H1 (cell line): ENCODE data around the gene TMTC2. TPM values are rescaled to one million over a fixed set of nuclear protein-coding genes. Genes with fewer than 3 reads are reported as not detected.

Experiments
- CTBP2 ChIP-seq: IDR thresholded peaks from 2 replicates; pipeline ENCODE4 v1.7.0; 2011; ENCODE audit warnings: borderline replicate concordance, mild to moderate bottlenecking, moderate library complexity, mixed read lengths, low read length; ENCODE audit not compliant: insufficient read depth, insufficient read length
- EZH2 ChIP-seq: fragments of 200-600 bp; sonication (generic); IDR thresholded peaks from 2 replicates; pipeline ENCODE4 v1.7.1; 2012; ENCODE audit warnings: low read depth, mild to moderate bottlenecking, moderate library complexity, low read length, inconsistent platforms; ENCODE audit not compliant: severe bottlenecking
- polyA plus RNA-seq, 7 experiments: library from polyadenylated mRNA; depleted of rRNA in 3 of 7; stranded (reverse) in 5 of 7; unstranded in 2 of 7; fragments of >200 nt in 5 of 7; fragments of 200-250 nt in 2 of 7; gene quantifications; 1 replicate in 5 of 7; 2 replicates in 1 of 7; 4 replicates in 1 of 7; pipeline versions ENCODE4 v1.2.1 to v1.2.3, GENCODE V29; 2011 to 2013; ENCODE audit warnings: missing spikeins in 2 of 7, mixed read lengths in 2 of 7
- total RNA-seq: library from RNA; stranded (reverse); fragmentation: NEBNext Ultra II Directional; extraction: Animal tissue kit (Norgen Biotek cat#: 25700); gene quantifications from 2 replicates; pipeline ENCODE4 v1.2.1, GENCODE V29; 2021
- TF ChIP-seq, protein P1 (sequence below): fragments of 300-600 bp; sonication (generic); IDR thresholded peaks from 2 replicates; pipeline ENCODE4 v1.7.1; 2012; ENCODE audit warnings: low read length, moderate library complexity, mild to moderate bottlenecking, inconsistent platforms; ENCODE audit not compliant: insufficient replicate concordance

Gene TMTC2
- total and polyA plus RNA-seq, 2 of the 8 experiments (the other 6 are each of a cell fraction or from before 2014, with no cell fraction given) = 2.3 to 3.9 TPM

DNA sequence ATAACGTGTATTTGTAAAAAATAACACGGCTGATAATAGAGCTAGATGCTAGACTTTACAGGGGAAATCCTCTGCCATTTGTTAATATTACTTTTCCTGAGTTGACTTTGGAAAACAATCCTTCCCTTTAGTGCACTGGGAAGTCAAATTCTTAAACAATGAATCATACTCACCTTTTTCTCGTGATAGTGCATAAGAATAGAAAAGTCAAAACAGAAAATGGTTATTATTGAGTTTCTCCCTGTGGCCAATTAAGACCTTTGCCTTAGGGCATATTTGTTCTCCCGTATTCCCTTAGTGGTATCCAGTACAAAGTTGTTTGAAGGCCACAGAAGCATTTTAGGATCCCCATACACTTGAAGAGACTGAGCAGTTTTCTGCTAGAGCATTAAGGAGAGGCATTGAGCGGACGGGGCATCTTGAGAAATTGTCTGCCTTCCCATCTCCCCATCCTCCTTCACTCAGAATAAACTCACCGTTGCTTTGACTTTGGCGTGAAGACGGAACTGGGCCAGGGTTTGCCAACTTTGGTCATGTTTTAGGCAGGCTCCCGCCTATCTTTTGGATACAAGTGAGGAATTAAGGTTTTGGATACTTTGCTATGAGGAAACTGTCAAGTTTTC lies 171.3 kb downstream of the TMTC2 start (continued):
- TF ChIP-seq, protein P1, sequence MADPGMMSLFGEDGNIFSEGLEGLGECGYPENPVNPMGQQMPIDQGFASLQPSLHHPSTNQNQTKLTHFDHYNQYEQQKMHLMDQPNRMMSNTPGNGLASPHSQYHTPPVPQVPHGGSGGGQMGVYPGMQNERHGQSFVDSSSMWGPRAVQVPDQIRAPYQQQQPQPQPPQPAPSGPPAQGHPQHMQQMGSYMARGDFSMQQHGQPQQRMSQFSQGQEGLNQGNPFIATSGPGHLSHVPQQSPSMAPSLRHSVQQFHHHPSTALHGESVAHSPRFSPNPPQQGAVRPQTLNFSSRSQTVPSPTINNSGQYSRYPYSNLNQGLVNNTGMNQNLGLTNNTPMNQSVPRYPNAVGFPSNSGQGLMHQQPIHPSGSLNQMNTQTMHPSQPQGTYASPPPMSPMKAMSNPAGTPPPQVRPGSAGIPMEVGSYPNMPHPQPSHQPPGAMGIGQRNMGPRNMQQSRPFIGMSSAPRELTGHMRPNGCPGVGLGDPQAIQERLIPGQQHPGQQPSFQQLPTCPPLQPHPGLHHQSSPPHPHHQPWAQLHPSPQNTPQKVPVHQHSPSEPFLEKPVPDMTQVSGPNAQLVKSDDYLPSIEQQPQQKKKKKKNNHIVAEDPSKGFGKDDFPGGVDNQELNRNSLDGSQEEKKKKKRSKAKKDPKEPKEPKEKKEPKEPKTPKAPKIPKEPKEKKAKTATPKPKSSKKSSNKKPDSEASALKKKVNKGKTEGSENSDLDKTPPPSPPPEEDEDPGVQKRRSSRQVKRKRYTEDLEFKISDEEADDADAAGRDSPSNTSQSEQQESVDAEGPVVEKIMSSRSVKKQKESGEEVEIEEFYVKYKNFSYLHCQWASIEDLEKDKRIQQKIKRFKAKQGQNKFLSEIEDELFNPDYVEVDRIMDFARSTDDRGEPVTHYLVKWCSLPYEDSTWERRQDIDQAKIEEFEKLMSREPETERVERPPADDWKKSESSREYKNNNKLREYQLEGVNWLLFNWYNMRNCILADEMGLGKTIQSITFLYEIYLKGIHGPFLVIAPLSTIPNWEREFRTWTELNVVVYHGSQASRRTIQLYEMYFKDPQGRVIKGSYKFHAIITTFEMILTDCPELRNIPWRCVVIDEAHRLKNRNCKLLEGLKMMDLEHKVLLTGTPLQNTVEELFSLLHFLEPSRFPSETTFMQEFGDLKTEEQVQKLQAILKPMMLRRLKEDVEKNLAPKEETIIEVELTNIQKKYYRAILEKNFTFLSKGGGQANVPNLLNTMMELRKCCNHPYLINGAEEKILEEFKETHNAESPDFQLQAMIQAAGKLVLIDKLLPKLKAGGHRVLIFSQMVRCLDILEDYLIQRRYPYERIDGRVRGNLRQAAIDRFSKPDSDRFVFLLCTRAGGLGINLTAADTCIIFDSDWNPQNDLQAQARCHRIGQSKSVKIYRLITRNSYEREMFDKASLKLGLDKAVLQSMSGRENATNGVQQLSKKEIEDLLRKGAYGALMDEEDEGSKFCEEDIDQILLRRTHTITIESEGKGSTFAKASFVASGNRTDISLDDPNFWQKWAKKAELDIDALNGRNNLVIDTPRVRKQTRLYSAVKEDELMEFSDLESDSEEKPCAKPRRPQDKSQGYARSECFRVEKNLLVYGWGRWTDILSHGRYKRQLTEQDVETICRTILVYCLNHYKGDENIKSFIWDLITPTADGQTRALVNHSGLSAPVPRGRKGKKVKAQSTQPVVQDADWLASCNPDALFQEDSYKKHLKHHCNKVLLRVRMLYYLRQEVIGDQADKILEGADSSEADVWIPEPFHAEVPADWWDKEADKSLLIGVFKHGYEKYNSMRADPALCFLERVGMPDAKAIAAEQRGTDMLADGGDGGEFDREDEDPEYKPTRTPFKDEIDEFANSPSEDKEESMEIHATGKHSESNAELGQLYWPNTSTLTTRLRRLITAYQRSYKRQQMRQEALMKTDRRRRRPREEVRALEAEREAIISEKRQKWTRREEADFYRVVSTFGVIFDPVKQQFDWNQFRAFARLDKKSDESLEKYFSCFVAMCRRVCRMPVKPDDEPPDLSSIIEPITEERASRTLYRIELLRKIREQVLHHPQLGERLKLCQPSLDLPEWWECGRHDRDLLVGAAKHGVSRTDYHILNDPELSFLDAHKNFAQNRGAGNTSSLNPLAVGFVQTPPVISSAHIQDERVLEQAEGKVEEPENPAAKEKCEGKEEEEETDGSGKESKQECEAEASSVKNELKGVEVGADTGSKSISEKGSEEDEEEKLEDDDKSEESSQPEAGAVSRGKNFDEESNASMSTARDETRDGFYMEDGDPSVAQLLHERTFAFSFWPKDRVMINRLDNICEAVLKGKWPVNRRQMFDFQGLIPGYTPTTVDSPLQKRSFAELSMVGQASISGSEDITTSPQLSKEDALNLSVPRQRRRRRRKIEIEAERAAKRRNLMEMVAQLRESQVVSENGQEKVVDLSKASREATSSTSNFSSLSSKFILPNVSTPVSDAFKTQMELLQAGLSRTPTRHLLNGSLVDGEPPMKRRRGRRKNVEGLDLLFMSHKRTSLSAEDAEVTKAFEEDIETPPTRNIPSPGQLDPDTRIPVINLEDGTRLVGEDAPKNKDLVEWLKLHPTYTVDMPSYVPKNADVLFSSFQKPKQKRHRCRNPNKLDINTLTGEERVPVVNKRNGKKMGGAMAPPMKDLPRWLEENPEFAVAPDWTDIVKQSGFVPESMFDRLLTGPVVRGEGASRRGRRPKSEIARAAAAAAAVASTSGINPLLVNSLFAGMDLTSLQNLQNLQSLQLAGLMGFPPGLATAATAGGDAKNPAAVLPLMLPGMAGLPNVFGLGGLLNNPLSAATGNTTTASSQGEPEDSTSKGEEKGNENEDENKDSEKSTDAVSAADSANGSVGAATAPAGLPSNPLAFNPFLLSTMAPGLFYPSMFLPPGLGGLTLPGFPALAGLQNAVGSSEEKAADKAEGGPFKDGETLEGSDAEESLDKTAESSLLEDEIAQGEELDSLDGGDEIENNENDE = no peak
- TF ChIP-seq EZH2 (no peak), CTBP2 (no peak)
